H9 (cell line): ENCODE data around the gene MCF2L. TPM values are rescaled to one million over a fixed set of nuclear protein-coding genes. Genes with fewer than 3 reads are reported as not detected.

ENCODE experiments used
- DNase-seq: peaks from one replicate; pipeline ENCODE4 v3.0.0-alpha.2; 2017
- H2AFZ ChIP-seq: one replicate; pipeline ENCODE4 v1.6.1; 2013; ENCODE audit warnings: mild to moderate bottlenecking, low read length, control low read depth, moderate library complexity
- H2AK5ac ChIP-seq: 2 replicates; pipeline ENCODE4 v1.6.1; 2013; ENCODE audit warnings: low read length, control low read depth, mixed read lengths; ENCODE audit not compliant: insufficient read length
- H2BK120ac ChIP-seq: one replicate; pipeline ENCODE4 v1.6.1; 2013; ENCODE audit warnings: low read depth, mild to moderate bottlenecking, low read length, control low read depth, inconsistent platforms; ENCODE audit not compliant: poor library complexity, severe bottlenecking
- H2BK12ac ChIP-seq: 2 replicates; pipeline ENCODE4 v1.6.1; 2013; ENCODE audit warnings: low read length, control low read depth, mixed read lengths, low read depth; ENCODE audit not compliant: insufficient read length
- H2BK15ac ChIP-seq: 2 replicates; pipeline ENCODE4 v1.6.1; 2013; ENCODE audit warnings: low read depth, low read length, control low read depth
- H2BK20ac ChIP-seq: one replicate; pipeline ENCODE4 v1.6.1; 2013; ENCODE audit warnings: low read depth, mild to moderate bottlenecking, low read length, control low read depth, inconsistent platforms; ENCODE audit not compliant: poor library complexity, severe bottlenecking
- H2BK5ac ChIP-seq: 2 replicates; pipeline ENCODE4 v1.6.1; 2013; ENCODE audit warnings: low read length, control low read depth, mixed read lengths; ENCODE audit not compliant: insufficient read length
- H3K14ac ChIP-seq: 2 replicates; pipeline ENCODE4 v1.6.1; 2013; ENCODE audit warnings: low read length, control low read depth; ENCODE audit not compliant: insufficient read depth
- H3K18ac ChIP-seq: 2 replicates; pipeline ENCODE4 v1.6.1; 2013; ENCODE audit warnings: low read depth, mild to moderate bottlenecking, mixed read lengths, low read length, control low read depth; ENCODE audit not compliant: insufficient read length
- H3K23ac ChIP-seq: 2 replicates; pipeline ENCODE4 v1.6.1; 2013; ENCODE audit warnings: low read length, control low read depth, mixed read lengths, low read depth; ENCODE audit not compliant: insufficient read length
- H3K23me2 ChIP-seq: 2 replicates; pipeline ENCODE4 v1.6.1; 2013; ENCODE audit warnings: low read depth, mild to moderate bottlenecking, mixed read lengths, low read length, control low read depth; ENCODE audit not compliant: insufficient read length, poor library complexity, severe bottlenecking
- H3K27ac ChIP-seq: 2 replicates; pipeline ENCODE4 v1.5.1; 2013; ENCODE audit warnings: low read length, control low read depth, mixed read lengths, low read depth; ENCODE audit not compliant: insufficient read length
- H3K27me3 ChIP-seq: 2 replicates; pipeline ENCODE4 v1.6.1; 2013; ENCODE audit warnings: low read length, control low read depth, inconsistent platforms; ENCODE audit not compliant: insufficient read depth
- H3K4ac ChIP-seq: 2 replicates; pipeline ENCODE4 v1.6.1; 2013; ENCODE audit warnings: low read depth, mild to moderate bottlenecking, control low read depth, inconsistent platforms, low read length, moderate library complexity
- H3K4me1 ChIP-seq: 2 replicates; pipeline ENCODE4 v1.6.1; 2013; ENCODE audit warnings: low read length, control low read depth, inconsistent platforms; ENCODE audit not compliant: insufficient read depth
- H3K4me2 ChIP-seq: 2 replicates; pipeline ENCODE4 v1.6.1; 2013; ENCODE audit warnings: low read length, control low read depth, mixed read lengths; ENCODE audit not compliant: insufficient read length, insufficient read depth
- H3K56ac ChIP-seq: 2 replicates; pipeline ENCODE4 v1.6.1; 2013; ENCODE audit warnings: low read depth, mild to moderate bottlenecking, mixed read lengths, low read length, control low read depth; ENCODE audit not compliant: insufficient read length
- H3K79me1 ChIP-seq: 2 replicates; pipeline ENCODE4 v1.6.1; 2013; ENCODE audit warnings: low read depth, mild to moderate bottlenecking, moderate library complexity, low read length, control low read depth, inconsistent platforms; ENCODE audit not compliant: insufficient read depth, poor library complexity, severe bottlenecking
- H3K79me2 ChIP-seq: 2 replicates; pipeline ENCODE4 v1.6.1; 2013; ENCODE audit warnings: low read length, control low read depth, inconsistent platforms; ENCODE audit not compliant: insufficient read depth
- H3K9ac ChIP-seq: 2 replicates; pipeline ENCODE4 v1.6.1; 2013; ENCODE audit warnings: low read length, control low read depth, mixed read lengths; ENCODE audit not compliant: insufficient read length; ENCODE audit errors: extremely low read depth
- H3K9me3 ChIP-seq: one replicate; pipeline ENCODE4 v1.6.1; 2013; ENCODE audit warnings: low read depth, low read length, inconsistent platforms; ENCODE audit not compliant: control insufficient read depth
- H3T11ph ChIP-seq: one replicate; pipeline ENCODE4 v1.6.1; 2013; ENCODE audit warnings: mild to moderate bottlenecking, low read length, control low read depth, inconsistent platforms
- H4K20me1 ChIP-seq: one replicate; pipeline ENCODE4 v1.6.1; 2013; ENCODE audit not compliant: control insufficient read depth, insufficient read length, insufficient read depth
- H4K5ac ChIP-seq: 2 replicates; pipeline ENCODE4 v1.6.1; 2013; ENCODE audit warnings: low read depth, mild to moderate bottlenecking, mixed read lengths, low read length, control low read depth; ENCODE audit not compliant: insufficient read length
- H4K8ac ChIP-seq: replicated peaks from 2 replicates; pipeline ENCODE4 v1.6.1; 2013; ENCODE audit warnings: low read length, control low read depth, mixed read lengths, low read depth; ENCODE audit not compliant: insufficient read length
- H4K91ac ChIP-seq: 2 replicates; pipeline ENCODE4 v1.6.1; 2013; ENCODE audit warnings: low read depth, mild to moderate bottlenecking, moderate library complexity, mixed read lengths, low read length, control low read depth; ENCODE audit not compliant: insufficient read length
- H3K27ac Mint-ChIP-seq, 3 experiments: 2 replicates in 2 of 3; 3 replicates in 1 of 3; pipeline ENCODE4 v1.8.0; 2020 to 2021; ENCODE audit warnings: mixed read lengths in 3 of 3, mild to moderate bottlenecking in 1 of 3, moderate library complexity in 1 of 3
- H3K27me3 Mint-ChIP-seq: 2 replicates; pipeline ENCODE4 v1.8.0; 2021; ENCODE audit warnings: low read depth, mild to moderate bottlenecking, moderate library complexity, mixed read lengths
- H3K36me3 Mint-ChIP-seq, 3 experiments: 2 replicates in 2 of 3; 3 replicates in 1 of 3; pipeline ENCODE4 v1.8.0; 2020 to 2021; ENCODE audit warnings: low read depth in 3 of 3, mixed read lengths in 3 of 3; ENCODE audit not compliant: insufficient read depth in 1 of 3
- H3K4me1 Mint-ChIP-seq, 2 experiments: 2 replicates each; pipeline ENCODE4 v1.8.0; 2020; ENCODE audit warnings: mixed read lengths in 2 of 2
- H3K4me3 Mint-ChIP-seq, 2 experiments: 2 replicates in 1 of 2; 3 replicates in 1 of 2; pipeline ENCODE4 v1.8.0; 2020 to 2021; ENCODE audit warnings: mild to moderate bottlenecking in 2 of 2, mixed read lengths in 2 of 2, moderate library complexity in 1 of 2
- H3K9me3 Mint-ChIP-seq, 2 experiments: 2 replicates in 1 of 2; 3 replicates in 1 of 2; pipeline ENCODE4 v1.8.0; 2020; ENCODE audit warnings: mild to moderate bottlenecking in 2 of 2, mixed read lengths in 2 of 2, moderate library complexity in 1 of 2
- CTCF ChIP-seq: fragments of 200-600 bp; sonication (generic); conservative IDR thresholded peaks from 3 replicates; pipeline ENCODE4 v1.8.0; 2021; ENCODE audit warnings: antibody characterized with exemption, mild to moderate bottlenecking
- whole genome bisulfite sequencing: extraction: QIAGEN DNeasy Blood & Tissue Kit; methylation state at CpG from one replicate; pipeline ENCODE4 v1.1.7; 2013; ENCODE audit warnings: missing lambda C conversion rate, low lambda C conversion rate, mixed read lengths; ENCODE audit not compliant: insufficient read length; ENCODE audit errors: extremely low coverage; 5-methylcytosine and 5-hydroxymethylcytosine counted together
- total RNA-seq: library from RNA; stranded (reverse); gene quantifications from 2 replicates; pipeline ENCODE4 v1.2.1, GENCODE V29; 2021

MCF2L gene
- total RNA-seq, 1 experiment from 2014 or later, result 18.5 TPM

GRCh38 chr13:113020323-113021080 is 51.5 kb downstream of the MCF2L start:
- no peak overlapping the region for H3K4ac ChIP-seq
- H4K20me1 ChIP-seq, result no peaks in the 10 kb centered on the region
- H3K27me3 ChIP-seq, result no peaks in the 10 kb centered on the region
- no peak overlapping the region for H3K27ac ChIP-seq
- H3K79me1 ChIP-seq, result no peaks in the 10 kb centered on the region
- no peak overlapping the region for H2BK12ac ChIP-seq
- no peak overlapping the region for H4K91ac ChIP-seq
- H2AK5ac ChIP-seq, result no peak overlapping the region
- peaks cover 13 to 21% of the 10 kb centered on the region in 2 experiments for H3K4me1 Mint-ChIP-seq
- no peaks in the 10 kb centered on the region for H3K79me2 ChIP-seq
- no peak overlapping the region for H4K8ac ChIP-seq
- no peak overlapping the region for H3K9ac ChIP-seq
- H3K56ac ChIP-seq, result no peak overlapping the region
- no peak for DNase-seq
- no peaks in the 10 kb centered on the region; a peak in 3 of 7 replicates for H3K36me3 Mint-ChIP-seq
- H2BK20ac ChIP-seq, result no peak overlapping the region
- no peak overlapping the region for H3K14ac ChIP-seq
- no peak overlapping the region for H2BK120ac ChIP-seq
- peaks cover 5% of the 10 kb centered on the region for H3K27me3 Mint-ChIP-seq
- no peaks in the 10 kb centered on the region for H3K23me2 ChIP-seq
- H3K9me3 Mint-ChIP-seq, result no peaks in the 10 kb centered on the region
- no peak for TF ChIP-seq CTCF
- H4K5ac ChIP-seq, result no peak overlapping the region
- H3K9me3 ChIP-seq, result no peaks in the 10 kb centered on the region
- H3K4me2 ChIP-seq, result no peak overlapping the region
- H3K18ac ChIP-seq, result no peak overlapping the region
- H3K4me1 ChIP-seq, result no peaks in the 10 kb centered on the region; the same call in 1 of the 2 replicates
- H3T11ph ChIP-seq, result no peak overlapping the region
- no CpG with 5 or more reads among the region's 17 CpGs for WGBS
- no peak overlapping the region for H2BK5ac ChIP-seq
- no peak overlapping the region for H3K4me3 Mint-ChIP-seq
- H2AFZ ChIP-seq, result no peak overlapping the region
- H3K23ac ChIP-seq, result no peak overlapping the region
- no peak overlapping the region for H3K27ac Mint-ChIP-seq
- no peak overlapping the region for H2BK15ac ChIP-seq
